Measurements from ENCODE around the gene OTOGL.

GRCh38 chr12:80293759-80294158 is 194.4 kb downstream of the OTOGL start:
- TF ChIP-seq SP7 (tag by site-specific recombination; IDR thresholded peaks at IDR 0.05) (no peak), BCL11A (tag by site-specific recombination; IDR thresholded peaks at IDR 0.05; ENCODE audit: low read depth) (no peak), CTCF (tag by site-specific recombination; IDR thresholded peaks at IDR 0.05) (no peak), ZNF501 (tag by site-specific recombination; IDR thresholded peaks at IDR 0.05) (no peak)
